ENCODE measurements around the gene BCL2.
"Not testable (repeated sequence)": the region's sequence is repeated elsewhere in the genome, so short reads cannot be mapped to it uniquely, and the experiment has no call there.

BCL2 gene

DNA sequence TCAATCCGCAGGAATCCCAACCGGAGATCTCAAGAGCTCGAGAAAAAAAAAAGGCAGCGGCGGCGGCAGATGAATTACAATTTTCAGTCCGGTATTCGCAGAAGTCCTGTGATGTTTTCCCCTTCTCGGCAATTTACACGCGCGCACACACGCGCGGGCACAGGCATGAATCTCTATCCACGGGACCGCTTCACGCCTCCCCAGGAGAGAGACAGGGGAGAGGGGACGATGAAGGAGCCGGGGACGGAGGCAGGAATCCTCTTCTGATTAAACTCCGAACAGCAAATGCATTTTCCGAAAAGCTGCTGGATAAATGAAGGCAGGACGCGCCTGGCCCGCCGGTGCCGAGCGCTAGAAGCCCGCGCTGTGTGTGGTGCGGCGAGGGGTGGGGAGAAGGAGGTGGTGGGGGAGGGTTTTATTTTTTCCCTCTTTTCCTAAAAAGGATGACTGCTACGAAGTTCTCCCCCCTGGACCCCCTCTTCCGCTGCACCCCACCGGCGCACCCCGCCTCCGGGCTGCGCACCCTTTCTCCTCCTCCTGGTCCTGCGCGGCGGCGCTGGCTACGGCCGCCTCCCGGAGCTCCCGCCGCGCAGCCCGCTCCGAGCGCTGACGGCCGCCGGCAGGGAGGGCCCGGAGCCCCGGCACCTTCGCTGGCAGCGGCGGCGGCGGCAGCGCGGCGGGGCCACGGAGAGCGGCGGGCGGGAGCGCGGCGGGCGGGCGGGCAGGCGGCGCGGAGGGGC lies at the start of gene BCL2:
Gene BCL2, minus strand, starts transcription at position 387 of the 740 bp plus-strand sequence.
- TF ChIP-seq, protein P1, sequence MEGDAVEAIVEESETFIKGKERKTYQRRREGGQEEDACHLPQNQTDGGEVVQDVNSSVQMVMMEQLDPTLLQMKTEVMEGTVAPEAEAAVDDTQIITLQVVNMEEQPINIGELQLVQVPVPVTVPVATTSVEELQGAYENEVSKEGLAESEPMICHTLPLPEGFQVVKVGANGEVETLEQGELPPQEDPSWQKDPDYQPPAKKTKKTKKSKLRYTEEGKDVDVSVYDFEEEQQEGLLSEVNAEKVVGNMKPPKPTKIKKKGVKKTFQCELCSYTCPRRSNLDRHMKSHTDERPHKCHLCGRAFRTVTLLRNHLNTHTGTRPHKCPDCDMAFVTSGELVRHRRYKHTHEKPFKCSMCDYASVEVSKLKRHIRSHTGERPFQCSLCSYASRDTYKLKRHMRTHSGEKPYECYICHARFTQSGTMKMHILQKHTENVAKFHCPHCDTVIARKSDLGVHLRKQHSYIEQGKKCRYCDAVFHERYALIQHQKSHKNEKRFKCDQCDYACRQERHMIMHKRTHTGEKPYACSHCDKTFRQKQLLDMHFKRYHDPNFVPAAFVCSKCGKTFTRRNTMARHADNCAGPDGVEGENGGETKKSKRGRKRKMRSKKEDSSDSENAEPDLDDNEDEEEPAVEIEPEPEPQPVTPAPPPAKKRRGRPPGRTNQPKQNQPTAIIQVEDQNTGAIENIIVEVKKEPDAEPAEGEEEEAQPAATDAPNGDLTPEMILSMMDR (IDR thresholded peaks at IDR 0.05; ENCODE audit: low read depth, low read length, missing control alignments) = no peak

DNA sequence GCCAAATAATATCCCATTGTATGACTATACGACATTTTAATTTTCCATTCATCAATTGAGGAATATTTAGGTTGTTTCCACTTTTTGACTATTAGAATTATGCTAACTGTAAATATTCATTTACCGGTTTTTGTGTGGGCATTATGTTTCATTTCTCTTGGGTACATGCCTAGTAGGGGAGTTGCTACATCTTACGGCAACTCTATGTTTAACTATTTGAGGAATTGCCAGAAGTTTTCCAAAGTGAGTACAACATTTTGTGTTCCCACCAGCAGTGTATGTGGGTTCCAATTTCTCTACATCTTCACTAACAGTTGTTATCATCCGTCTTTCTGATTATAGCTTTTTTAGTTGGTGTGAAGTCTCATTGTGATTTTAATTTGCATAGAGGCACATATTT lies 49.0 kb upstream of the BCL2 start:
- no peak for DNase-seq (ENCODE audit: low read depth)
- TF ChIP-seq, protein P1 (IDR thresholded peaks at IDR 0.05; ENCODE audit: low read depth, low read length, missing control alignments) = no peak
- no peak overlapping the region for H3K4me3 ChIP-seq (ENCODE audit: low read depth, low read length)

More for the DNA sequence above, at the start of gene BCL2:
- peak within 1 kb of the TSS; percentile 74 for H3K4me3 ChIP-seq (ENCODE audit: low read depth, low read length)
- no peak for DNase-seq (ENCODE audit: low read depth)

DNA sequence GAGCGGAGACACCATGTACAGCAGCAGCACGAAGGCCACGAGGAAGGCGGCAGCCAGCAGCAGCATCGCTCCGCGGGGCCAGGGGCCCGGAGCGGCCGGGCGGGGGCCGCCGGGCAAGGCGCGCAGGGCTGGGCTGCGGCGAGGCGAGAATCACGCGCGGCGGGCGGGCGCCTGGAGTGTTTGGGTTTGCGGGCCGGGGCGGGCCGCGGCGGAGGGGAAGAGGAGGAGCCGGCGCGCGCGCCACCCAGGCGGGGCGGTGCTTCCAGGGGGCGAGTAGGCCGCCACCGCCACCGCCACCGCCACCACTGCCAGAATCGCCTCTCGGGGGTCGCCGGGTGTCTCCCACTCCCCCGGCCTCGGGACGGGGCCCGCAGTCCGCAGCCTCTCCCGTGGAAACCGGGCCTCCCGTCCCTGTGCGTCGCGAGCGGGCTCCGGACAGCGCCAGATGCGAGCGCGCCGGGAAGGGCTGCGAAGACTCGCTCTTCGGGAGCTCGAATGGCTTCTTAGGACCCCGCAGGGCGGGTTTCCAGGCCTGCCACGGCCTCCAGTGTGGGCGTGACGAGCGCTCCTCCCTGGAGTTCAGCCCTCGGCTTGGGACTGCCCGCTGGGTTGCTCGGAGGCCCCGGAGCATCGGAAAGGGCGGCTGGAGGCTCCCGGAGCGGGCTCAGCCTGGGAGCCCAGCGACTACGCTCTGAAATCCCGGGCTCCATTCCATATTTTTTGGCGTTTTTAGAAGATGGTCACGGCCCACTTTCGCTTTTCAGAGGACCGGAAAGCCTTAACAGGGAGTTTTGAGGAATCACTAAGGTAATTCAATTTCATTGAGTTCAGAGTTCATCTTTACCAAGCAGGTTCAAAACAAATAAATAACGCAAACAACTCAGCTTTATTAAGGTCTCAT lies 47.7 kb upstream of the BCL2 start, which contains the start of gene KDSR:
Gene KDSR, minus strand, starts transcription at position 154 of the 901 bp plus-strand sequence. Its CDS starts 88 bp downstream, at position 66.
- peak; percentile 50 for DNase-seq (ENCODE audit: low read depth)
- peak within 1 kb of the TSS; percentile 97 for H3K4me3 ChIP-seq (ENCODE audit: low read depth, low read length)
- TF ChIP-seq, protein P1 (IDR thresholded peaks at IDR 0.05; ENCODE audit: low read depth, low read length, missing control alignments) = no peak

DNA sequence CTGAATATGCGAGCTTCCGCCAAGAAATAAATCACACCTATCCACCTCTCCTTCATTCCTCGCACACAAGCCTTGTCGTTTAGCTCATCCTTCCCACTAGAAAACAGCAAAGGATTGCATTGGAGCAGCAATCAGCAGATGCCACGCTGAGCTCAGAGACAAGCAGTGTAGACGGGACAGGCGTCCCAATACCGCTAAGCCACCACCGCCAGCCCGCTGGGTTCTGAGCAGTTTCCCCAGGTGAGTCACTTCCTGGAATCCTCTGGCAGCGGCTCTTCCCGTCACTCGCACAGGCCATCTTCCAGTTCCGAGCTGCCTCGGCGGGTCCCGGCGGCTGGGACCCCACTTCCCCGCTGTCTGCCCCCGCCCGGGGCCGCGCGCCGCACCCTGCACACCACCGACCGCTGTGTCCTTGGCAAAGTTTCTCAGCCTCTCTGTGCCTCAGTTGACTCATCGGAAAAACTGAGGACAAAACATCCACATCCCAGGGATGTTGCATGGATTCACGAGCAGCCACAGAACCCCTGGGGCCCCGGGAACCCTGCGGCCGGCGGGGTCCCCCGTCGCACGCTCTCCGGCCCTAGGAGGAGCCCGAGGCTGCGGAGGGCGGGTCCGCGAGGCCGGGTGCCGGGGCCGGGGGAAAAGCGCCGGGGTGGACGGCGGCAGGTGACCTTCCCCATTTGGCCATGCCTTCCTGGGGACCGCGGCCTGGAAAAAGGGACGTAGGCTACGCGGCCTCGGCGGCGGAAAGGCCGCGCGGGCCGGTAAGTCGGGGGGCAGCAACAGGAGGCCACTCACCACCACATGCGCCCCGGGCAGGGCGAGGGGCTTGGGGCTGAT lies 46.9 kb upstream of the BCL2 start:
- DNase-seq (ENCODE audit: low read depth) = no peak
- TF ChIP-seq, protein P1 (IDR thresholded peaks at IDR 0.05; ENCODE audit: low read depth, low read length, missing control alignments) = no peak

DNA sequence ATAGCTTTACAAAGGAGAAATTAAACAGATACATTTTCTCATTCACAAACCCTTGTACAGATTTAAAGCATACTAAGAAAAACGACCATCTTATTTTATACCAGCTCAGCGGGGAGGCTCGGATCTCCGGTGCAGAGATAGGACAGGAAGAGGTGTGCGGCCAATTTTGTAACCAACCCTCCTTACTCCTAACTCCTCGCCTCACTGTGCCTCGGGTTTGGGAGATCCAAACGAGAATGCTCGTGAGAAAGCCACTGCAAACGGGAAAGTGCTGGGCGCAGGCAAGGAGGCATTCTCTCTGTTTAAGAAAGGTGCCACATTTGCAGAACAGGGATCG lies 46.3 kb upstream of the BCL2 start:
- peak overlapping the region; percentile 97 for H3K4me3 ChIP-seq (ENCODE audit: low read depth, low read length)
- DNase-seq (ENCODE audit: low read depth) = no peak
- TF ChIP-seq, protein P1 (IDR thresholded peaks at IDR 0.05; ENCODE audit: low read depth, low read length, missing control alignments) = no peak

More for the DNA sequence above, 46.9 kb upstream of the BCL2 start:
- H3K4me3 ChIP-seq (ENCODE audit: low read depth, low read length) = peak overlapping the region; percentile 97

DNA sequence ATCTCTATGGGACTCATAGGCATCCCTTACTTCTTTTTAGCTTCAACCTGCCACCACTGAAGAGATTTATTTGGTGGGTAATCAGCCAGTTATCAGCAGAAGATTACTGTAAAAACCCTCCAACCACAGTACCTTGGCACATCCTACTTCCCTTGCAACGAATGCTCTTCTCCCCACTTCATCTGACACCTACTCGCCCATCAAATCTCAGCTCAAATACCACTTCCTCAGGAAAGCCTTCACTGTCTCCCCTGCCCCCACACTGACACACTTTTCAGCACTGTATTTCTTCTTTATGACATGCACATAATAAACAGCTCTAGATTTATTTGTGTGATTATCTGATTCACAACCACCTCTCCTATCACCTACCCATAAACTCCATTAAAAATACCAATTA lies 44.4 kb upstream of the BCL2 start:
- no peak for DNase-seq (ENCODE audit: low read depth)
- no peak overlapping the region for H3K4me3 ChIP-seq (ENCODE audit: low read depth, low read length)
- TF ChIP-seq, protein P1 (IDR thresholded peaks at IDR 0.05; ENCODE audit: low read depth, low read length, missing control alignments) = no peak

DNA sequence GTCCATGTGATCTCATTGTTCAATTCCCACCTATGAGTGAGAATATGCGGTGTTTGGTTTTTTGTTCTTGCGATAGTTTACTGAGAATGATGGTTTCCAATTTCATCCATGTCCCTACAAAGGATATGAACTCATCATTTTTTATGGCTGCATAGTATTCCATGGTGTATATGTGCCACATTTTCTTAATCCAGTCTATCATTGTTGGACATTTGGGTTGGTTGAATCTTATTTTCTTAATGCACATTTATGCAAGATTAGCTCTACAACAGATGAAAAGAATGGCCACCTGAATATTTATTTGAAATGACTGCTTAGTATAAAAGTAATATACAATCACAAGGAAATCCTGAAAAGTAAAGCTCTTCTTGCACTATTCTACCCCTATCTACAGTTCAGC lies 43.9 kb upstream of the BCL2 start:
- not testable (repeated sequence) for DNase-seq (ENCODE audit: low read depth); H3K4me3 ChIP-seq (ENCODE audit: low read depth, low read length)

Data from GM12864 (cell line).